Right hindlimb (tissue), 1 donor: ENCODE results near the gene MROH8.
"Not testable (repeated sequence)": the region's sequence is repeated elsewhere in the genome, so short reads cannot be mapped to it uniquely, and the experiment has no call there.

Experiments used
- DNase-seq: peaks from one replicate; pipeline ENCODE4 v3.0.0-alpha.2; 2018

The MROH8 gene

DNA sequence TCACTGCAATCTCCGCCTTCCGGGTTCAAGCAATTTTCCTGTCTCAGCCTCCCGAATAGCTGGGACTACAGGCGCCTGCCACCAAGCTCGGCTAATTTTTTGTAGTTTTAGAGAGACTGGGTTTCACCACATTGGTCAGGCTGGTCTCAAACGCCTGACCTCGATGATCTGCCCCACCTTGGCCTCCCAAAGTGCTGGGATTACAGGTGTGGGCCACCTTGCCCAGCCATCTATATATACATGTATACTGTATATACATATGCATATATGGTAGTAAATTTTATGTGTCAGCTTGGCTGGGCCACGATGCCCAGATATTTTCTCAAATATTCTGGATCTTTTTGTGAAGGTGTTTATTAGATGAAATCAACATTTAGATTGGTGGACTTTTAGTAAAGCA, 102.3 kb downstream of the MROH8 start:
- no peak for DNase-seq

DNA sequence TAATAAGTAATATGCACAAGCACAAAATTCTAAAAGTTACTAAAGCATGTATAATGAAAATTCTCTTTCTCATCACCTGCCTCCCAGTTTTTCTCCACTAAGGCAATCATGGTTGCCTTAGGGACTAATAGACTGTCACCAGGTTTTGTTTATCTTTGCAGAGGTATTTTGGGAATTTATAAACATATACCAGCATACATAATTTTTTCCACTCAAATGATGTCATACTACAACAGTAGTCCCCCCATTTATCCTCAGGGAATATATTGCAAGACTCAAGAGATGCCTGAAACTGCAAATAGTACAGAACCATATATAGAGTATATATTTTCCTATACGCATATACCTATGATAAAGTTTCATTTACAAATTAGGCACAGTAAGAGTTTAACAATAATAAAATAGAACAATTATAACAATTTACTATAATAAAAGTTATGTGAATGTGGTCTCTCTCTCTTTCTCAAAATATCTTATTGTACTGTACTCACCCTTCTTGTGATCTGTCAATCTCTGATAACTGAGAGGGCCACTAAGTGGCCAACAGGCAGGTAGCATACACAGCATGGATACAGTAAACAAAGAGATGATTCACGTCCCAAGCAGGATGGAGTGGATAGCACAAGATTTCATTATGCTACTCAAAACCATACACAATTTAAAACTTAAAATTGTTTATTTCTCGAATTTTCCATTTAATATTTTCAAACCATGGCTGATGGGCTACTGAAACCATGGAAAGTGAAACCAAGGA, 103.2 kb downstream of the MROH8 start:
- no peak for DNase-seq

DNA sequence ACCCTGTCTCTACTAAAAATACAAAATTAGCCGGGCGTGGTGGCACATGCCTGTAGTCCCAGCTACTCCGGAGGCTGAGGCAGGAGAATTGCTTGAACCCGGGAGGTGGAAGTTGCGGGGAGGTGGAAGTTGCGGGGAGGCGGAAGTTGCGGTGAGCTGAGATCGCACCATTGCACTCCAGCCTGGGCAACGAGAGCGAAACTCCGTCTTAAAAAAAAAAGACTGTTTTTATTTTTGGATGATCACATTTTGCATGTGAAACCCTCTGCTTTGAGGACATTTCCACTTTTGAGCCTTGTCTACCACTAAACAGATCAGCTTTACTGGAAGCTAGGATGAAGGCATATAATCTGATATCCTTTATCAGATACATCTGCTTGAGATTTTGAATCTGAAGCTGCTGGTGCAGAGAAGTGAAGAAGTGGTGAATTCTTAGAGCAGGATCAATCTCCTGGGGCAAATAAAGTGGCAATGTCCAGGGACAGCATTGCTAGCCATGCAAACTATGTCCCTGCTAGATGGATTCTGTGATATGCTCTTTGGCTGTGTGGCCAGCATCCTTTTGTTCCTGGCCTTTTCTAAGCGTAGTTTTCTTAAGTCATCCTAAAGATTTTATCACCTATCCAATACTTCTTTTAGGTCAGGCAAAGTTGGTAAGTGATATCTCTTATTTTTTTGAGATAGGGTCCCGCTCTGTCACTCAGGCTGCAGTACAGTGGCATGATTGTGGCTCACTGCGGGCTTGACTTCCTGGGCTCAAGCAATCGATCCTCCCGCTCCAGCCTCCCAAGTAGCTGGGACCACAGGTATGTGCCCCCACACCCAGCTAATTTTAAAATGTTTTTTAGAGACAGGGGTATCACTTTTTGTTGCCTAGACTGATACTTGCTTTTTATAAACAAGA, 106.8 kb downstream of the MROH8 start:
- no peak for DNase-seq

DNA sequence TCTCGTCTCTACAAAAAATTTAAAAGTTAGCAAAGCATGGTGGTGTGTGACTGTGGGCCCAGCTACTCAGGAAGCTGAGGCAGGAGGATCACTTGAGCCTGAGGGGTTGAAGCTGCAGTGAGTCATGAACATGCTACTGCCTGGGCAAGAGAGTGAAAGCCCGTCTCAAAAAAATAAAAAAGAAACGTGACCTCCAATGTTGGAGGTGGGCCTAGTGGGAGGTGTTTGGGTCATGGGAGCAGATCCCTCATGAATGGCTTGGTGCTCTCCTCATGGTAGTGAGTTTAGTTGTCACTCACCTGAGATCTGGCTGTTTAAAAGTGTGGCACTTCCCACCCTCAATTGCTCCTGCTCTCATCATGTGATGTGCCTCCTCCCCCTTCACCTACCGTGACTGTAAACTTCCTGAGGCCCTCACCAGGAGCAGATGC, 107.9 kb downstream of the MROH8 start:
- no peak for DNase-seq

DNA sequence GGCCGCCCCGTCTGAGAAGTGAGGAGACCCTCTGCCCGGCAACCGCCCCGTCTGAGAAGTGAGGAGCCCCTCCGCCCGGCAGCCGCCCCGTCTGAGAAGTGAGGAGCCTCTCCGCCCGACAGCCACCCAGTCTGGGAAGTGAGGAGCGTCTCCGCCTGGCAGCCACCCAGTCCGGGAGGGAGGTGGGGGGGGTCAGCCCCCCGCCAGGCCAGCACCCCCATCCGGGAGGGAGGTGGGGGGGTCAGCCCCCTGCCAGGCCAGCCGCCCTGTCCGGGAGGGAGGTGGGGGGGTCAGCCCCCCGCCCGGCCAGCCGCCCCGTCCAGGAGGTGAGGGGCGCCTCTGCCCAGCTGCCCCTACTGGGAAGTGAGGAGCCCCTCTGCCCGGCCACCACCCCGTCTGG, 109.8 kb downstream of the MROH8 start:
- not testable (repeated sequence) for DNase-seq

DNA sequence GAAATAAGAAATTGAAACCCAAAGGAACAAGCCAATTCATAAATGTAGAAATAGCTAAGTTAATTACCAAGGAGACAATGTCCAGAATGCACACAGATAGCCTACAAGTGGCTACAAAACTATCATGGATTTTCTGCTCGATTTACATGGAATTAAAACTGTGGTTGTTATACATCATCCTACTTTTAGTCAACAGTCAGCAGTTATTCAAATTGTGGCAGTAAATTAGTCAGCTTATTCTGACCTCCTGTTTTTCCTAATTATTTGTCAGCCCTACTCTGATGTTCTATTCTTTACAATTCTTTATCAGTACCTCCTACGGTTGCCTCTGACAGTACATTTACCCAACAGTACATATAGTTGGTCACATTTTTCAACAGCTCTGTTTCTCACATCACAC, 113.2 kb downstream of the MROH8 start:
- DNase-seq = no peak

DNA sequence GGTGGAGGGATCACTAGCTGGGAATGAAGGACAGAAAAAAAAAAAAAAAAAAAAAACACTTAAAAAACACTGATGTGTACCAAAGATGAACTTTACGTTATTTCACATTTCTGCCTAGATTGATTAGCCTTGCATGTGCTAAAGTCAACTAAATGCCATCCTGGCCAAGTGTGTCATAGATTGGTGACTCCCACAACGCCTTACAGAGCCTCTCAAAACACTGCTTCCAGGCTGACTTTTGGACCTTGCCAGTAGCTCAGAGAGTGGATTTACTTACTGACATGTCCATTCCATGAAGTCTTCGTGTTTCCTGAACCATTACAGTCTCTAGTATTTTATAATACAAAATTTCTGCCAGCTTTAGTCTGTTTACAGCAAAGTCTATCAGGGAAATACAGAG, 124.1 kb downstream of the MROH8 start:
- no peak for DNase-seq

DNA sequence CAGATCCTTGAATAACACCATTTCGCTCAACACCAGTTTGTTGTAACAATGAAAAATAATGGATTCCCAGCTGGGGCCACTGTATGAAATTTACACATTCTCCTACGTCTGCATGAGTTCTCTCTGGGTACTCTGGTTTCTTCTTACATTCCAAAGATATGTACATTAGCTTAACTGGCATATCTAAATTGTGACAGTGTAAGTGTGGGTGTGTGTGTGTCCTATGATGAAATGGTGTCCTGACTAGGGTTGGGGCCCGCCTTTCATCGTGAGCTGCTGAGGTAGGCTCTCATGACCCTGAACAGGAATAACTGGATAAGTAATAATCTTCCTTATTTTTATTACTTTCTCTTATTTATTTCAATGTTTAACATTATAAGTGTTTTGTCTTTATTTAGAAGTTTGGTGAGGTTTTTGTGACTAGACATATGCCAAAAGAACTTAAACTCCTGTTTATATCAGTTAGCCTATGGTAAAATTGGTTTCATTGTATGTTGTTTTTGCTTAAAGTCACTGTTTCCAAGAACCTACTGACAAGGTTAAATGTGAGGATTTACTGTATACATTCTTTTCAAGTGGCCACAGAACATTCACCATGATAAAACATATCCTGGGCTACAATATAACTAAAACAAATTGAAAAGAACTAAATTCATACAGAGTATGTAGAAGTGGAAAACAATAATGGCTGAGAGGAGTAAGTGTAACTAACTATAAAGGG, 126.0 kb downstream of the MROH8 start:
- no peak for DNase-seq
